Panc1 (cell line): ENCODE measurements around the gene RASGRP3.

Experiments used
- CTCF ChIP-seq: fragments of 450-650 bp; IDR thresholded peaks from 2 replicates; pipeline ENCODE4 v1.5.1; 2017; ENCODE audit warnings: mild to moderate bottlenecking
- POLR2AphosphoS5 ChIP-seq: IDR thresholded peaks from 2 replicates; pipeline ENCODE4 v1.6.1; 2012; ENCODE audit warnings: mild to moderate bottlenecking, low read depth, low read length, moderate library complexity
- SIN3A ChIP-seq: IDR thresholded peaks from 2 replicates; pipeline ENCODE4 v1.6.1; 2012; ENCODE audit warnings: low read depth, mild to moderate bottlenecking, low read length, moderate library complexity, borderline replicate concordance; ENCODE audit not compliant: insufficient read depth

DNA sequence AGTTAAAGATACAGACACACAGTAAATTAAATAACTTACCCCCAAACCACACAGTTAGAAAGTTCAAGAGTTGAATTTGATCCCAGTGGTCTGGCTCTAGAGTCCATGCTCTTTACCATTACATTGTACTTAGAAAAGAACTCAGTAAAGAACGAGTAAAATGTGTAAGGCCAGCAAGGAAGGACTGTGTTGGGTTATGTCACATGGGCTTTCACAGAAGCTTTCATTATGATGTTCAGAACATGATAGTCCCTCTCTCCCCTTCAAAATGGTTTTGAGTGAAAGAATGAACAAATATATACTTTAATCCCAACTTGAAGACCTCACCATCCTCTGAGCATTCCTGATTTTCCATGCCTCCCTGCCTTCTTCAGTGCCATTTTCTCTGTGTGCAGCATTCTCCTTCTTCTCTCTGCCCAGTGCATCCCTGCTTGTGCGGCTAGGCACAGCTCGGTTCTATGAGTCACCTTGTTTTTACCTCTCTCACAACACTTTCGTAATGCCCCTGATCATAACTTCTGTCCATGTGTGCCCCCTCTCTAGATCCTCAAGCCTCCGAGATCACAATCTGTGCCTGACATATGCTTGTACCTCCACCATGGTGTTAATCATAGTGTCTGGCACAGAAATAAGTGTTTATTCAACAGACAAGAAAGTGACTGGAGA is 22.0 kb downstream of the RASGRP3 start:
- TF ChIP-seq CTCF (no peak), POLR2AphosphoS5 (no peak), SIN3A (no peak)
